ENCODE measurements around the gene NEB.

GRCh38 chr2:151757861-151758260, 23.6 kb upstream of the NEB start:
- no peak for TF ChIP-seq CTCF (IDR thresholded peaks at IDR 0.05)
- no peak for TF ChIP-seq POLR2A (IDR thresholded peaks at IDR 0.05)
